SHP77 treated with DMSO at 0.1 percent for 48 hours (cell line): Measurements from ENCODE around the gene ANKRD24.
A peak's percentile ranks its signal among the peaks of the same experiment; 100 is the strongest.
"Not testable (repeated sequence)": the region's sequence is repeated elsewhere in the genome, so short reads cannot be mapped to it uniquely, and the experiment has no call there.

Experiments used
- DNase-seq: peaks from one replicate; lab custom pipeline; 2025; lab: John Stamatoyannopoulos, UW

The ANKRD24 gene

GRCh38 chr19:4182084-4182810 lies at the start of gene ANKRD24, which contains the start of gene SIRT6:
ANKRD24 (plus strand) TSS chr19:4182689; CDS start chr19:4186426, 3,737 bp downstream.
SIRT6 (minus strand) TSS chr19:4182563; CDS start chr19:4182539, 24 bp downstream.
- DNase-seq: peak; percentile 89

GRCh38 chr19:4134351-4134750 lies 48.1 kb upstream of the ANKRD24 start:
- no peak for DNase-seq

GRCh38 chr19:4135386-4135785 lies 47.1 kb upstream of the ANKRD24 start:
- DNase-seq: not testable (repeated sequence)

- no peak for DNase-seq
Observed at GRCh38 chr19:4136680-4137088, 45.8 kb upstream of the ANKRD24 start.

GRCh38 chr19:4138445-4138844 lies 44.0 kb upstream of the ANKRD24 start:
- no peak for DNase-seq

GRCh38 chr19:4139614-4140236 lies 42.8 kb upstream of the ANKRD24 start:
- DNase-seq: peak; percentile 1

GRCh38 chr19:4140237-4140711 lies 42.2 kb upstream of the ANKRD24 start:
- DNase-seq: peak; percentile 30

GRCh38 chr19:4142916-4143315 lies 39.6 kb upstream of the ANKRD24 start:
- not testable (repeated sequence) for DNase-seq

- DNase-seq: no peak
Observed at GRCh38 chr19:4144666-4145249, 37.7 kb upstream of the ANKRD24 start.

GRCh38 chr19:4149518-4150288 lies 32.8 kb upstream of the ANKRD24 start:
- no peak for DNase-seq

GRCh38 chr19:4151623-4152022 lies 30.9 kb upstream of the ANKRD24 start:
- DNase-seq: no peak

GRCh38 chr19:4152241-4152998 lies 30.1 kb upstream of the ANKRD24 start:
- DNase-seq: no peak

GRCh38 chr19:4154571-4155312 lies 27.7 kb upstream of the ANKRD24 start:
- no peak for DNase-seq

- no peak for DNase-seq
Observed at GRCh38 chr19:4157164-4157563, 25.3 kb upstream of the ANKRD24 start.

GRCh38 chr19:4157971-4158370 lies 24.5 kb upstream of the ANKRD24 start:
- DNase-seq: not testable (repeated sequence)

GRCh38 chr19:4161415-4162077 lies 20.9 kb upstream of the ANKRD24 start:
- DNase-seq: no peak

GRCh38 chr19:4164262-4164661 lies 18.2 kb upstream of the ANKRD24 start:
- DNase-seq: no peak

- no peak for DNase-seq
Observed at GRCh38 chr19:4171676-4172075, 10.8 kb upstream of the ANKRD24 start.

GRCh38 chr19:4172861-4173473 lies 9.5 kb upstream of the ANKRD24 start:
- no peak for DNase-seq
